H9 (cell line): ENCODE data around the gene NRXN3. TPM values are rescaled to one million over a fixed set of nuclear protein-coding genes. Genes with fewer than 3 reads are reported as not detected.

Source experiments
- DNase-seq: peaks from one replicate; pipeline ENCODE4 v3.0.0-alpha.2; 2017
- H2AFZ ChIP-seq: one replicate; pipeline ENCODE4 v1.6.1; 2013; ENCODE audit warnings: mild to moderate bottlenecking, low read length, control low read depth, moderate library complexity
- H2AK5ac ChIP-seq: 2 replicates; pipeline ENCODE4 v1.6.1; 2013; ENCODE audit warnings: low read length, control low read depth, mixed read lengths; ENCODE audit not compliant: insufficient read length
- H2BK120ac ChIP-seq: one replicate; pipeline ENCODE4 v1.6.1; 2013; ENCODE audit warnings: low read depth, mild to moderate bottlenecking, low read length, control low read depth, inconsistent platforms; ENCODE audit not compliant: poor library complexity, severe bottlenecking
- H2BK12ac ChIP-seq: 2 replicates; pipeline ENCODE4 v1.6.1; 2013; ENCODE audit warnings: low read length, control low read depth, mixed read lengths, low read depth; ENCODE audit not compliant: insufficient read length
- H2BK15ac ChIP-seq: 2 replicates; pipeline ENCODE4 v1.6.1; 2013; ENCODE audit warnings: low read depth, low read length, control low read depth
- H2BK20ac ChIP-seq: one replicate; pipeline ENCODE4 v1.6.1; 2013; ENCODE audit warnings: low read depth, mild to moderate bottlenecking, low read length, control low read depth, inconsistent platforms; ENCODE audit not compliant: poor library complexity, severe bottlenecking
- H2BK5ac ChIP-seq: 2 replicates; pipeline ENCODE4 v1.6.1; 2013; ENCODE audit warnings: low read length, control low read depth, mixed read lengths; ENCODE audit not compliant: insufficient read length
- H3K14ac ChIP-seq: 2 replicates; pipeline ENCODE4 v1.6.1; 2013; ENCODE audit warnings: low read length, control low read depth; ENCODE audit not compliant: insufficient read depth
- H3K18ac ChIP-seq: 2 replicates; pipeline ENCODE4 v1.6.1; 2013; ENCODE audit warnings: low read depth, mild to moderate bottlenecking, mixed read lengths, low read length, control low read depth; ENCODE audit not compliant: insufficient read length
- H3K23ac ChIP-seq: 2 replicates; pipeline ENCODE4 v1.6.1; 2013; ENCODE audit warnings: low read length, control low read depth, mixed read lengths, low read depth; ENCODE audit not compliant: insufficient read length
- H3K23me2 ChIP-seq: 2 replicates; pipeline ENCODE4 v1.6.1; 2013; ENCODE audit warnings: low read depth, mild to moderate bottlenecking, mixed read lengths, low read length, control low read depth; ENCODE audit not compliant: insufficient read length, poor library complexity, severe bottlenecking
- H3K27ac ChIP-seq: 2 replicates; pipeline ENCODE4 v1.5.1; 2013; ENCODE audit warnings: low read length, control low read depth, mixed read lengths, low read depth; ENCODE audit not compliant: insufficient read length
- H3K27me3 ChIP-seq: 2 replicates; pipeline ENCODE4 v1.6.1; 2013; ENCODE audit warnings: low read length, control low read depth, inconsistent platforms; ENCODE audit not compliant: insufficient read depth
- H3K4ac ChIP-seq: 2 replicates; pipeline ENCODE4 v1.6.1; 2013; ENCODE audit warnings: low read depth, mild to moderate bottlenecking, control low read depth, inconsistent platforms, low read length, moderate library complexity
- H3K4me1 ChIP-seq: 2 replicates; pipeline ENCODE4 v1.6.1; 2013; ENCODE audit warnings: low read length, control low read depth, inconsistent platforms; ENCODE audit not compliant: insufficient read depth
- H3K4me2 ChIP-seq: 2 replicates; pipeline ENCODE4 v1.6.1; 2013; ENCODE audit warnings: low read length, control low read depth, mixed read lengths; ENCODE audit not compliant: insufficient read length, insufficient read depth
- H3K56ac ChIP-seq: 2 replicates; pipeline ENCODE4 v1.6.1; 2013; ENCODE audit warnings: low read depth, mild to moderate bottlenecking, mixed read lengths, low read length, control low read depth; ENCODE audit not compliant: insufficient read length
- H3K79me1 ChIP-seq: 2 replicates; pipeline ENCODE4 v1.6.1; 2013; ENCODE audit warnings: low read depth, mild to moderate bottlenecking, moderate library complexity, low read length, control low read depth, inconsistent platforms; ENCODE audit not compliant: insufficient read depth, poor library complexity, severe bottlenecking
- H3K79me2 ChIP-seq: 2 replicates; pipeline ENCODE4 v1.6.1; 2013; ENCODE audit warnings: low read length, control low read depth, inconsistent platforms; ENCODE audit not compliant: insufficient read depth
- H3K9ac ChIP-seq: 2 replicates; pipeline ENCODE4 v1.6.1; 2013; ENCODE audit warnings: low read length, control low read depth, mixed read lengths; ENCODE audit not compliant: insufficient read length; ENCODE audit errors: extremely low read depth
- H3K9me3 ChIP-seq: one replicate; pipeline ENCODE4 v1.6.1; 2013; ENCODE audit warnings: low read depth, low read length, inconsistent platforms; ENCODE audit not compliant: control insufficient read depth
- H3T11ph ChIP-seq: one replicate; pipeline ENCODE4 v1.6.1; 2013; ENCODE audit warnings: mild to moderate bottlenecking, low read length, control low read depth, inconsistent platforms
- H4K20me1 ChIP-seq: one replicate; pipeline ENCODE4 v1.6.1; 2013; ENCODE audit not compliant: control insufficient read depth, insufficient read length, insufficient read depth
- H4K5ac ChIP-seq: 2 replicates; pipeline ENCODE4 v1.6.1; 2013; ENCODE audit warnings: low read depth, mild to moderate bottlenecking, mixed read lengths, low read length, control low read depth; ENCODE audit not compliant: insufficient read length
- H4K8ac ChIP-seq: replicated peaks from 2 replicates; pipeline ENCODE4 v1.6.1; 2013; ENCODE audit warnings: low read length, control low read depth, mixed read lengths, low read depth; ENCODE audit not compliant: insufficient read length
- H4K91ac ChIP-seq: 2 replicates; pipeline ENCODE4 v1.6.1; 2013; ENCODE audit warnings: low read depth, mild to moderate bottlenecking, moderate library complexity, mixed read lengths, low read length, control low read depth; ENCODE audit not compliant: insufficient read length
- H3K27ac Mint-ChIP-seq, 3 experiments: 2 replicates in 2 of 3; 3 replicates in 1 of 3; pipeline ENCODE4 v1.8.0; 2020 to 2021; ENCODE audit warnings: mixed read lengths in 3 of 3, mild to moderate bottlenecking in 1 of 3, moderate library complexity in 1 of 3
- H3K27me3 Mint-ChIP-seq: 2 replicates; pipeline ENCODE4 v1.8.0; 2021; ENCODE audit warnings: low read depth, mild to moderate bottlenecking, moderate library complexity, mixed read lengths
- H3K36me3 Mint-ChIP-seq, 3 experiments: 2 replicates in 2 of 3; 3 replicates in 1 of 3; pipeline ENCODE4 v1.8.0; 2020 to 2021; ENCODE audit warnings: low read depth in 3 of 3, mixed read lengths in 3 of 3; ENCODE audit not compliant: insufficient read depth in 1 of 3
- H3K4me1 Mint-ChIP-seq, 2 experiments: 2 replicates each; pipeline ENCODE4 v1.8.0; 2020; ENCODE audit warnings: mixed read lengths in 2 of 2
- H3K4me3 Mint-ChIP-seq, 2 experiments: 2 replicates in 1 of 2; 3 replicates in 1 of 2; pipeline ENCODE4 v1.8.0; 2020 to 2021; ENCODE audit warnings: mild to moderate bottlenecking in 2 of 2, mixed read lengths in 2 of 2, moderate library complexity in 1 of 2
- H3K9me3 Mint-ChIP-seq, 2 experiments: 2 replicates in 1 of 2; 3 replicates in 1 of 2; pipeline ENCODE4 v1.8.0; 2020; ENCODE audit warnings: mild to moderate bottlenecking in 2 of 2, mixed read lengths in 2 of 2, moderate library complexity in 1 of 2
- WGBS: extraction: QIAGEN DNeasy Blood & Tissue Kit; methylation state at CpG from one replicate; pipeline ENCODE4 v1.1.7; 2013; ENCODE audit warnings: missing lambda C conversion rate, low lambda C conversion rate, mixed read lengths; ENCODE audit not compliant: insufficient read length; ENCODE audit errors: extremely low coverage; 5-methylcytosine and 5-hydroxymethylcytosine counted together
- total RNA-seq: library from RNA; stranded (reverse); gene quantifications from 2 replicates; pipeline ENCODE4 v1.2.1, GENCODE V29; 2021
- TF ChIP-seq, protein P1 (sequence below): fragments of 200-600 bp; sonication (generic); conservative IDR thresholded peaks from 3 replicates; pipeline ENCODE4 v1.8.0; 2021; ENCODE audit warnings: antibody characterized with exemption, mild to moderate bottlenecking

Gene NRXN3
- total RNA-seq, 1 experiment from 2014 or later, result 1.8 TPM

DNA sequence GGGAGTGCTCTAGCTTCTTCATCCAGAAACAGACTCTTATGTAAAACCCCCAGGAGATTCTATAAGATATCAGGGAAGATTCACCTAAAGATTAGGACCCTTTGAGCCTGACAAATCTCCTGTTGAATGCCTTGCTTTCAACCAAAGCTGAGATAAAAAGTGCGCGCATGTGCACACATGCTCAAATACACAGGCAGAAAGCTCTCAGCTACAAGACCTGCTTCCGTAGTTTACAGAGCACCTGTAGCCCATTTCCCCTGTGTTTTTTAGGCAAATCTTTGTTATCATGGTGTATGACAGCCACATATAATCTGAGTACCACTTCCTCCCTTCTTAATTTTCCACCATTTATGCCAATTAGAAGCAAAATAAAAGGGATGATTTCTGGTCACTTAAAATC is 866.9 kb downstream of the NRXN3 start:
- Mint-ChIP-seq H3K4me3 (no peak overlapping the region), H3K27me3 (peaks cover 1% of the 10 kb centered on the region; the same call in 1 of the 2 replicates), H3K4me1 (peaks cover 5 to 9% of the 10 kb centered on the region in 2 experiments), H3K27ac (no peak overlapping the region), H3K9me3 (peaks cover 0 to 8% of the 10 kb centered on the region in 2 experiments; a peak in 1 of 5 replicates), H3K36me3 (peaks cover 0 to 8% (median 7%) of the 10 kb centered on the region in 3 experiments; a peak in 5 of 7 replicates)
- H3T11ph ChIP-seq, result no peak overlapping the region
- no peaks in the 10 kb centered on the region for H3K23me2 ChIP-seq
- no peak overlapping the region for H2BK15ac ChIP-seq
- no peak overlapping the region for H2AK5ac ChIP-seq
- no peak overlapping the region for H2BK120ac ChIP-seq
- H2BK12ac ChIP-seq, result no peak overlapping the region
- no peak overlapping the region for H3K4me2 ChIP-seq
- TF ChIP-seq, protein P1, sequence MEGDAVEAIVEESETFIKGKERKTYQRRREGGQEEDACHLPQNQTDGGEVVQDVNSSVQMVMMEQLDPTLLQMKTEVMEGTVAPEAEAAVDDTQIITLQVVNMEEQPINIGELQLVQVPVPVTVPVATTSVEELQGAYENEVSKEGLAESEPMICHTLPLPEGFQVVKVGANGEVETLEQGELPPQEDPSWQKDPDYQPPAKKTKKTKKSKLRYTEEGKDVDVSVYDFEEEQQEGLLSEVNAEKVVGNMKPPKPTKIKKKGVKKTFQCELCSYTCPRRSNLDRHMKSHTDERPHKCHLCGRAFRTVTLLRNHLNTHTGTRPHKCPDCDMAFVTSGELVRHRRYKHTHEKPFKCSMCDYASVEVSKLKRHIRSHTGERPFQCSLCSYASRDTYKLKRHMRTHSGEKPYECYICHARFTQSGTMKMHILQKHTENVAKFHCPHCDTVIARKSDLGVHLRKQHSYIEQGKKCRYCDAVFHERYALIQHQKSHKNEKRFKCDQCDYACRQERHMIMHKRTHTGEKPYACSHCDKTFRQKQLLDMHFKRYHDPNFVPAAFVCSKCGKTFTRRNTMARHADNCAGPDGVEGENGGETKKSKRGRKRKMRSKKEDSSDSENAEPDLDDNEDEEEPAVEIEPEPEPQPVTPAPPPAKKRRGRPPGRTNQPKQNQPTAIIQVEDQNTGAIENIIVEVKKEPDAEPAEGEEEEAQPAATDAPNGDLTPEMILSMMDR, result no peak
- no peak overlapping the region for H4K8ac ChIP-seq
- no peaks in the 10 kb centered on the region for H3K79me1 ChIP-seq
- no peak overlapping the region for H3K14ac ChIP-seq
- H2BK5ac ChIP-seq, result no peak overlapping the region
- no peaks in the 10 kb centered on the region for H3K9me3 ChIP-seq
- H3K18ac ChIP-seq, result no peak overlapping the region
- no peak overlapping the region for H4K5ac ChIP-seq
- no peak overlapping the region for H3K9ac ChIP-seq
- H2AFZ ChIP-seq, result no peak overlapping the region
- no peaks in the 10 kb centered on the region for H3K79me2 ChIP-seq
- no peak overlapping the region for H3K27ac ChIP-seq
- no peaks in the 10 kb centered on the region for H3K27me3 ChIP-seq
- no peaks in the 10 kb centered on the region for H3K4me1 ChIP-seq
- no peaks in the 10 kb centered on the region for H4K20me1 ChIP-seq
- H4K91ac ChIP-seq, result no peak overlapping the region
- H3K4ac ChIP-seq, result no peak overlapping the region
- H2BK20ac ChIP-seq, result no peak overlapping the region
- H3K23ac ChIP-seq, result no peak overlapping the region
- no peak for DNase-seq
- H3K56ac ChIP-seq, result no peak overlapping the region
- WGBS, result no CpG with 5 or more reads among the region's 3 CpGs
